IPS-18c (cell line): ENCODE measurements around the gene RECK.

Experiments
- H3K4me3 ChIP-seq: 2 replicates; pipeline ENCODE4 v1.7.0; 2013; ENCODE audit warnings: low read depth, mild to moderate bottlenecking, low read length, moderate library complexity; ENCODE audit not compliant: insufficient read depth
- H3K9me3 ChIP-seq: one replicate; pipeline ENCODE4 v1.6.1; 2013; ENCODE audit warnings: mild to moderate bottlenecking, low read length, moderate library complexity; ENCODE audit not compliant: control insufficient read depth, insufficient read depth

The RECK gene

DNA sequence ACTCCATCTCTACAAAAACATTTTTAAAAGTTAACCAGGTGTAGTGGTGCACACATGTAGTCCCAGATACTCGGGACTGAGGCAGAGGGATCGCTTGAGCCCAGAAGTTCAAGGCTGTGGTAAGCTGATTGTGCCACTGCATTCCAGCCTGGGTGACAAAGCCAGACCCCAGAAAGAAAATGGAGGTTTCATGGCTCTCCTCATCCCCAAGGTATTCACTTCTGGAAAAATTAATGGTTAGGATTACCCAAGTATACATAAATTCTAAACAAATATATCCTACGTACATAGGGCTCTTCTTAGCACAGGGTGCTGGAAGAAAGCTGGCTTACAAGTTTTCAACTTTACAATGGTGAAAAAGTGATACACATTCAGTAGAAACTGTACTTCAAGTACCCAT lies 18.6 kb upstream of the RECK start:
- no peaks in the 10 kb centered on the region for H3K9me3 ChIP-seq

DNA sequence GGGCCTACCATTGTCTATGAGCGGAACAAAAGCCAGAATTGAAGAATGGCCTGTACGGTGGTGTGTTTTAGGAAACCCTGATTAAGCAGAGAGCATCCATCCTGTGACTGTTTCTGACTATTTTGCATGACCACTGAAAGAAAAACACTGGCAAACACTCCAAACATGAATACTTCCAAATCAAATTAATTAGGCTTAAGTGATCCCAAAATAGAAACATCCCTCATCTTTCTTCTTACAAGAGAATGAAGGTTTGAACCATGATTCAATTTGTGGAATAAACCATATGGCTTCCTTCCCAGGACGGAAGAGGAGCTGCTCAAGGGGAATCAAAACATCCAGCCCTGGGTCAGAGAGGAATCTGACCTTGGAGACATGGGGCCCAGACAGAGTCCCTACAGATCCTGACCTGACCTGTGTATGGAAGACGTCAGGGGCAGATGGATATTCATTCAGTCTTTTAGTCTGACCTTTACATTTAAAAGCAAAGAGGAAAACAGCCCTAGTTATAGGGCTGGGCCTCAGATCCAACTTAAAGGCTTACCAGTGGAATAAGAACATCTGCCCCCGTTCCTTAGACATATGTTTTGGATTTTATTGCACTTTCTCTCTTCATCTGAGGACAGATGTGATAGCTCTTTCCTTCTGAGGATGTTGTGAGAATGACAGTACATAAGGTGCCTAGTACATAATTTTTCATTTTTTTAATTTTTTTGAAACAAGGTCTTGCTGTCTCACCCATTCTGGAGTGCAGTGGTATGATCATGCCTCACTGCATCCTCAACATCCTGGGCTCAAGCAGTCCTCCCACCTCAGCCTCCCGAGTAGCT lies 17.6 kb upstream of the RECK start:
- Histone ChIP-seq H3K9me3 (no peaks in the 10 kb centered on the region), H3K4me3 (no peak overlapping the region)

More for the DNA sequence above, 18.6 kb upstream of the RECK start:
- H3K4me3 ChIP-seq = no peak overlapping the region

DNA sequence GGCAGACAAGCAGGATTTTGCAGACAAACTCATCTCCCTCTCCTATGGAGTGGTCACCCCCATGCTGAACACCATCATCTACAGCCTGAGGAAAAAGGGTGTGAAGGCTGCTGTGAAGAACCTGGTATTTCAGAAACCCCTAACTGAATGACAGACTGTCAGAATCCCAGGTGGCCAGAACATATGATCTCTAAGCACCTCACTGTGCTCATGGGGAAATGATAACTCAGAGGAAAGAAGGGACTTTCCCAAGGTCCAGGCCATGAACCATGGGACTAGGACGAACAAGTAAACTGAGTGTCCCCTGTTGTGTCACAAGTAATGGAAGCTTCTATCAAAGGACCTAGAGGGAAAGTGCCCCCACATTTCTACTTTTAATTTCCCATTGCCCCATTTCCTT lies 14.7 kb upstream of the RECK start:
- Histone ChIP-seq H3K4me3 (no peak overlapping the region), H3K9me3 (no peaks in the 10 kb centered on the region)

DNA sequence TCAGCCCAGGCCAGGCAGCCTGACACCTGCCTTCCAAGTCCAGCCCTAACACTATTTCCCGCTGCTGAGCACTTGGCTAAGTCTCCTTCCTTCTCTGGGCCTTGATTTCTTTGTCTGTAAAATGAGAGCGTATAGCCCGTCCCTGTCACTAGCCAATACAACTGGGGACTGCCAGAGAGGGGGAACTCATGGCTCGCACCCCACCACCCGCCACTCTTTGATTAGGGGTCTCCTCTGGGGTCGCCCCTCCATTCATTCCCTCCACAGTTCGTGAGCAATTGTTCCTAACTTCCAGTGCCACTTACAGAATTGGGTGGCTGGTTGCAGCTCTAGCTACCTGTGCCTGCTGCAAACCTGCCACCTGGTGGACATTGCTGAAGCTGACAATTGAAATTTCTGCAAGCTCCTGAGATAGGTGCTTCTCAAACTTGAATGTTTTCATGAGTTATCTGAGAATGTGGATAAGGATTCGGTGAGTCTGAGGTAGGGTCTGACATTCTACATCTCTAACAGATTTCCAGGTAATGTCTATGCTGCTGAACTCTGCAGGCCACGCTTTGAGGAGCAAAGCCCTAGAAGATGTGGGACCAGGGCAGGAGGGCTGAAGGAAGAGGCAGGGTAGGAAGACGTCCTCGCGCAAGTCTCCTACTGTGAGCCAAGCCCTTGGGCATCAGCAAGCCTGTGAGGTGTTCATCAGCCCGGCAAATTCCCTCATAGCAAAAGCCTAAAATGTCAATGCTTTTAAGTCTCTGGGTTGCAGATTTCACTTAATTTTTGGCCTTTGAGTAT lies 13.3 kb upstream of the RECK start:
- H3K4me3 ChIP-seq = no peak overlapping the region
- no peaks in the 10 kb centered on the region for H3K9me3 ChIP-seq

DNA sequence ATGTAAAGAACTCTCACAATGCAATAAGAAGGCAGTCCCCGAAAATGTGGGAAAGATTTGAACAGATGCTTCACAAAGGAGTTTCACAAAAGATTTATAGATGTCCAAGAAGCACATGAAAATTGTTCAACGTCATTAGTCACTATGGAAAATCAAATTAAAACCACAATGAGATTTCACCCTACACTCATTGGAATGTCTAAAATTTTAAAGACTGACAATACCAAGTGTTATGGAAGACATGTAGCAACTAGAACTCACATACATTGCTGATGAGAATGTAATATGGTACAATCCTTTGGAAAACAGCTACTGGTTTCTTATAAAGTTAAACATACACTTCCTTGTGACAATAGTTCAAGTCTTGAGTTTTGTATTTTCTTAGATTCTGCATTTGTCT lies 11.0 kb upstream of the RECK start:
- Histone ChIP-seq H3K9me3 (no peaks in the 10 kb centered on the region), H3K4me3 (no peak overlapping the region)

DNA sequence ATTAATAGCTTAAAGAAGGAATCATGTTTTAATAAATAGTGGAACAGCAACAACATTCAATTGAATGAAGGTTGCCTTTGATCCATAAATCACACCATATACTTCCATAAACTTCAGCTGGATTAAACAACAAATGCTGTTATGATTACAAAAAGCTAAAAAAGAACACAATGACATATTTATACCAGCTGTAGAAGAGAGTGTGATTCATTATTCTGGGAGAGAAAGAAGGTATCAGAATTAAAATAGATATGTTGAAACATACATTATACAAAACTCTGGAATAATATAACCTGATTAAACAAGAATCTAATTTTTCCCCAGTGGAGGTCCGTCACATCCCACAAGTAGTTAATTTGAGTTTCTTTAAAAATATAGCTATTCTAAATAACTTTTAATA lies 7.5 kb upstream of the RECK start:
- no peak overlapping the region for H3K4me3 ChIP-seq
- H3K9me3 ChIP-seq = no peaks in the 10 kb centered on the region

DNA sequence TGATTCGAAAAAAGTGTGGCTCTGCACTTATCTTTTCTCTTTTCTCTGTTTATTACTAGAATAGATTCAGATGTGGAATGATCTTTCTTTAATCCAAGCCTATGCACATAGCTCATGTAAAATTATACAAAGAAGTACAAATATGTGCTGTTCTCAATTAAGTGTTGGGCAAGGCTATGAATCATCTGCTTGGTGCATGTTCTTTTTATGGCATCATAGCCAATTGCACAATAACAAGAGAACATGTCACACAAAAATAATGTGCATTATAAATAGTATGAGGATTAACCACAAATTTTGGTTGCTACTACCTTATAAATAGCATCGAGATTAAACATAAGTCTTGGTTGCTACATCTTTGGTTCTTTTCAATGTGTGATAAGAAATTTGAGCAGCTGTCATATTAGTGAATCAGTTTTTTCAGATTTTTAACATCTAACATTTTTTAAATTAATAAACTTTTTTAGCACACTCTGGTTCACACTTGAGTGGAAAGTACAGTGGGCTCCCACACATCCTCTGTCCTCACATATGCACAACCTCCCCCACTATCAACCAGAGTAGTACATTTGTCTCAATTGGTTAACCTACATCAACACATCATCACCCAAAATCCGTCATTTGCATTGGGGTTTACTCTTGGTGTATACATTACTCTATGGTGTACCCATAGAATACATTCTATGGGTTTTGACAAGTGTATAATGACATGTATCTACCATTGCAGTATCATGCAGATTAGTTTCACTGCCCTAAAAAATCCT lies 6.8 kb upstream of the RECK start:
- Histone ChIP-seq H3K4me3 (no peak overlapping the region), H3K9me3 (no peaks in the 10 kb centered on the region)

DNA sequence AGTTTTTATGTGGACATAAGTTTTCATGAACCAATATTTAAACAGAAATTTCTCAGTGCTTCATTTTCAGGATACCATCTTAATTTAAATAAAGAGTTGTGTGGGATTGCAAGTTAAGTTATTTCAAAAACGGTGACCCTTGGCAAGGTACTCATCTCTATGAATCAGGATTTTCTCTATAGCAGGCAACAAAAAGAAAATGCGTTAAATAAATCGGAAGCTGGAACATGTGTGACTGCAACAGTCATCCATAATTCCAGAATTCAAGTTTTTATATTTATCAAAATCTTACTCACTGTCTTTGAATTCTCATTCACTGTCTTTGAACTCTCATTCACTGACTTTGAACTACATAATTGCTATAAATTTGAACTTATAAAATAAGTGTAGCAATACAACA lies 5.8 kb upstream of the RECK start:
- H3K9me3 ChIP-seq = no peaks in the 10 kb centered on the region
- H3K4me3 ChIP-seq = no peak overlapping the region

DNA sequence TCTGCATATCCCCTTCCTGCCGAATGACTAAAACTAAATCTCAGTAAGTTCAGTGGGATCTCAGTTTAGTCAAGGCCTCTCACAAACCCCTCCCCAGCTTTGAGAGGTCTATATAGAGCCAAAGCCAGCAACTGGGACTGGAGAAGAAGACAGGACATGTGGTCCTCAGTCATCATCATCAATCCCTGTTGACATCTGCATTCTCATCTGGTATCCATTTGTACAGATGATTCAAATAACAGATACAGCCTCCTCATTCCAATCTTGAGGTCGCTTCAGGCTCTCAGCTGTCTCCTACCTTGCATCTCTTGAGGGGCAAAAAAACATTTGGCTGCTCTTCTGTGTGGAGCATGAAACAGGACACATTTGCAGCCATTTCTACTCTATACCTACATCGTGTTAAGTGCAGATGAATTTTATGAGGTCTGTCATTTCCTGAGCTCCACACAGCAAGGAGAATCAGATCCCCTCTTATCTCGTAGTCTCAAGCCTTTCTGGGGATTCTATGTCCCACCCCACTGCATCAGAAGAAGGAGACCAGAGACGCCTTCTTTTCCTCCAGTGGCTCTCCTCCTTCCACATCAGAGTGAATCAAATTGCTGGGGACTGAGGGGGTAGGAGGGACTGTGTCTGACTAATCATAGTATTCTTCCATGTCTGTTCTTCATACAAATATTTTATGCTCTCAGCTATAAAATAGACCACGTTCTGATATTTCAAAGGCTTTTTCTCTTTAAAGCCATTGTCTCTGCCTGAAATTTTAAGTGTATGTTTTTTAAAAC lies 4.7 kb upstream of the RECK start:
- Histone ChIP-seq H3K4me3 (no peak overlapping the region), H3K9me3 (no peaks in the 10 kb centered on the region)

DNA sequence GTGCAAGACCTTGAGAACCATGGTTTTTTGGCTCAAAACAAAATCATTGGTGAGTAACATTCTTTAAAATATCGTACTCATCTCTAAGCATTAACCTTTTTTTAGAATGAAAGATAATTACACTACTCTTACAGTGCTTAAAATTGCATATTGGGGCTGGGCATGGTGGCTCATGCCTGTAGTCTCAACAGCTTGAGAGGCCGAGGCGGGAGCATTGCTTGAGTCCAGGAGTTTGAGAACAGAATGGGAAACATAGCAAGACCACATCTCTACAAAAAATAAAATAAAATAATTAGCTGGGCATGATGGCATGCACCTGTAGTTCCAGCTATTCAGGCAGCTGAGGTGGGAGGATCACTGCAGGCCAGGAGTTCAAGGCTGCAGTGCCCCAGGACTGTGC lies 2.9 kb upstream of the RECK start:
- no peak overlapping the region for H3K4me3 ChIP-seq
- H3K9me3 ChIP-seq = no peaks in the 10 kb centered on the region

DNA sequence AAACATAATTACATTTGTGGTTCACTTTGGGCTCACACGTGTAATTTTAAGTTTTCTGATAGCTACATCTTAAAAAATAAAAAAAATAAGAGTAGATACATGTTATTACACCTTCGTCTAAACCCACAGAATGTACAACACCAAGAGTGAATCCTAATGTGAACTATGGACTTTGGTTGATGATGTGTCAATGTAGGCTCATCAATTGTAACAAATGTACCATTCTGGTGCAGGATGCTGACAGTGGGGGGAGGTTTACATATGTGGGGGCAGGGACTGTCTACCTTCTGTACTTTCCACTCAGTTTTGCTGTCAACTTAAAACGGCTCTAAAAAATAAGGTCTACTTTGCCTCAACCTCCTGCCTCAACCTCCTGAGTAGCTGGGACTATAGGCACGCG lies 2.5 kb upstream of the RECK start:
- H3K9me3 ChIP-seq = no peaks in the 10 kb centered on the region

DNA sequence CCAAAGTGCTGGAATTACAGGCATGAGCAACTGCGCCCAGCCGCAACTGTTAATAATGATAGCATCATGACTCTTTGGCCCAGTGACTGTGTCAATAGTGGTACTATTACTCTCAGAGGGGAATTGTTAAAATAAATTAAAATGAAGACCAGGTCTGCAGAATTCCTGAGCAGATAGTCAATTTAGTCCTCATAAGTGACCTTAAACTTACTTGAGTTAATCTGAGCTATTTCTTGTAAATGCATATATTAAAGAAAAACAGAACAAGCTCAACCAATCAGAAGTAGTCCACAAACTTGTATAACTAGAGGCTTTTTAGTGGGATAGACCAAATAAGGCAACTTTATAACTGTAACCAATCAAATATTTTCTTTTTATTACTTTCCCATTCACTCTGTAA lies 1.7 kb upstream of the RECK start:
- no peaks in the 10 kb centered on the region for H3K9me3 ChIP-seq

More for the DNA sequence above, 2.5 kb upstream of the RECK start:
- no peak overlapping the region for H3K4me3 ChIP-seq

DNA sequence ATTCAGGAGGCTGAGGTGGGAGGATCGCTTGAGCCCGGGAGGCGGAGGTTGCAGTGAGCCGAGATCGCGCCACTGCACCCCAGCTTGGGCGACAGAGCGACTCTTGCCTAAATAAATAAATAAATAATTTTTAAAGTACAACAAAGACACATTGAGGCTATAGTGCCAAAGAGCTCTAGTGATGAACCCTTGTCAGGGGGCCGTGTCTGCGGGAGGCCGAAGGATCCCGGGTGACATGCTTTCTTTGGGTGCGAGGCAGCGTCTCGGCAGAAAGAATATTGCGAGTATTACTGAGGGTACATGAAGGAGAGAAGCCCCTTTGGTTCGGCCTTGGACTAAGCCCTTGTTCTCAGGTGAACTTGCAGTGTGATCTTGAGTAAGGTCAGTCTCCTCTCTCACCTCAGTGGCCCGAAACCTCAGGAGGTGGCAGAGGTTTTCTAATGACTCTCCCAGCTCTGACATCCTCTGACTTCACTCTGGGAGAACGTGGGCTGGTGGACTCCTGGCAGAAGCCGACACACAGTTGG lies 397 bp upstream of the RECK start:
- Histone ChIP-seq H3K9me3 (no peaks in the 10 kb centered on the region), H3K4me3 (peak overlapping the region; percentile 91)

More for the DNA sequence above, 1.7 kb upstream of the RECK start:
- H3K4me3 ChIP-seq = no peak overlapping the region

DNA sequence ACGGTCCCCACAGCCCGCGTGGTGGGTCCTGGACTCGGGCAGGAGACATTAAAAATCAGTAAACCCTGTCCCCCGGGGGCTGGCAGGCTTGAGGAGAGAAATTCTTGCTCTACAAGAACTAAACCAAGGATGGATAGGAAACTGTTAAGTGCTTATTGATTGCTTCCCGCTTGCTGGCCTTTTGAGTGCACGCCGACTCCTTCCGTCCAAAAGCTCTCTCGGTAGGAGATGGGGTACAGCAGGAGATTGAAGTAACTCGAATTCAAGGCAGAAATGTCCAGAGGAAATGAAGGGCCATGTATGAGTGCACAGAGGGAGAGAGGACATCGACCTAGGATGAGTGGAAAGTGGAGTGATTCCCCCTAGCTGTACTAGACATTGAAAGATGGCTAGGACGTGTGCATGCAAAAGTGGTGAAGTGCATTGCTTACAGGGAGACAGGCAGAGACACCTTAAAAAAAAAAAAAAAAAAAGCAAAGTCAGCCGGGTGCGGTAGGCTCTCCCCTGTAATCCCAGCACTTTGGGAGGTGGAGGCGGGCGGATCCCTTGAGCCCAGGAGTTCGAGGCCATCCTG lies 923 bp downstream of the RECK start:
- no peaks in the 10 kb centered on the region for H3K9me3 ChIP-seq
- peak overlapping the region; percentile 91 for H3K4me3 ChIP-seq

DNA sequence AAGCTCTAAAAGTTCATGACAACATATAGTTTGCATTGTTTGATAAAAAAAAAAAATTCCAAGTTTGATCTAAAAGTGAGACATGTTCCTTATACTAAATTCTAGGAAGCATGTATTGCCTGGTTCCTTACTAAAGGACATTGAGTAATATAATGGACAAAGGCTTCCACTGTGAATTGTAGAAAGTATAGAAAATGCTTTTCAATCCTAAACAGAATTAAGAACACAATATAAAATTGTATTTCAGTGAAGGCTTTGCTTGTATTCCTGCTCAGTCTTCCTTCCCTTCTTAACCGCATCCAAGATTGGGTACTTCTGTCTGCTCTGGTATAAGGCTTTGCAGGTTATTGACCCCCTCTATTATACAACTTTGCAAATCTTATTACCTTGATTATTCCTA lies 2.4 kb downstream of the RECK start:
- no peaks in the 10 kb centered on the region for H3K9me3 ChIP-seq
- no peak overlapping the region for H3K4me3 ChIP-seq

DNA sequence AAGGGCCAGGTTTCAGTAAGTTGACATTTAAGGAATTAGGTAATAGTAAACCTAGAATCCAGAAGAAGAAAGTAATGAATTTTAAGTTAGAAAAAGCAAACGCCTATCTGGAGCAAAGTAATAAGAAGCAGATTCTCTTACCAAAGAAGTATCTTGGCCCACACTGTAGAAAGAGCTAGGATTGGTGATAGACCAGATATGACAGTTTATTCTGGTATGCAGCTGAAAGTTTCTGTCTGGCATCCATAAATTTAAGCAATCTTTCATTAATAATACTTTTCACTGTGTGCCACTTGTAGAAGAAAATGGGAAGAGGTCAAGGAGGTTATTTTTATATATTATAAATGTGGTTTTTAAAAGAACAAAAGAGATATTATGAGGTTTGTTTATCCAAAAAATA lies 3.0 kb downstream of the RECK start:
- Histone ChIP-seq H3K4me3 (no peak overlapping the region), H3K9me3 (no peaks in the 10 kb centered on the region)
